GM19035 (cell line): ENCODE data around the gene TCF7L1.
"Not testable (repeated sequence)": the region's sequence is repeated elsewhere in the genome, so short reads cannot be mapped to it uniquely, and the experiment has no call there.

Source experiments
- ATAC-seq: cut with Tn5 transposase; IDR thresholded peaks from one replicate; pipeline ENCODE4 v1.9.1; 2021; ENCODE audit not compliant: unreplicated experiment

TCF7L1 gene

DNA sequence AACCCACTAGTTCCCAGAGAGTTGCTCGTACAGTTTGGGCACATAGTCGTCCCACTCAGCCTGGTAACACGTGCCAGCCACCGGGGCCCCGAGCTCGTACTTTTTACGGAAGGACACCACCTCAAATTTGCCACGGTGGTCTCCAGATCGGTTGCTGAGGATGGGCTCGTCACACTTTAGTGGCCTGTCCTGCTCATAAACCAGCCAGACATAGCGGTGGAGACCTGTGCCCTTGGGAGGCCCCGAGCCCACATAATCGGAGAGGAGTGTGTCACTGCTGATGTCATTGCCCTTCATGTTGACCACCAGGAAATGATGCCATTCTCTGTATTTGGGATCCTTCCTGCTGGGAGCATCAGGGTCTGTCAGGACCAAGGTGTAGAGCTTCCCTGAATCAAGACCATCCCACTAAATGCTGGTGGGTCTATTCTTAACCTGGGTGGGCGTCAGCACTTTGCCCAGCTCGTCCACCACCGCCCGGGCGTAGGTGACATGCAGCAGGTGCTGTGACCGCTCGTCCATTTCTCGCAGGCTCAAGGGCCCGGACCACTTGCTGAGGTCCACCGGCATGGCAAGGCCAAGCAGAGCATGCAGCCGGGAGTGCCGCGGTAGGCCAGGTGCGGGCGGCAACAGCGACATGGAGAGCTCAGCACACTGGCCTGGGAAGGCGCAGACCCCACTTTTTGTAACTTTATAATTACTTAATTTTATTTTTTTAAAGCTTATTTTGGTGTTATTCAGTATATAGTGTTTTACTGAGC, 208.3 kb downstream of the TCF7L1 start:
- no peak for ATAC-seq

DNA sequence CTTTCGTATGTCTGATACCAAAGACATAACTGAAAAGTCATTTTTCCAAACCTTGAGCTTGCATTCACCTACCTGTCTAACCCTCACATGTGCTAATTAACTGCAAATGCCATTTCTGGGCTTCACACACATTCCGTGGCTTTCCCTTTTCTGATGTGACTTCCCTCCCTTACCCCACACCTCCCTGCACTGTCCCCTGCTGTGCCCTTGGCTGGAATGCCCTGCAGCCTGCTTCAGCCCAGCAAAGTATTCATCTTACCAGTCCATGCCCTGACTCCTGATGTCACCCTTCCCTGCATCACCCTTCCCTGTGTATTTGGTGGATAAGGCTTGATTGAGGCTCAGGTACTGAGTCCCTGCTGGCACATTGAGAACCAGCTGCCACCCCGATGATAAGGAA, 209.0 kb downstream of the TCF7L1 start:
- ATAC-seq = no peak

DNA sequence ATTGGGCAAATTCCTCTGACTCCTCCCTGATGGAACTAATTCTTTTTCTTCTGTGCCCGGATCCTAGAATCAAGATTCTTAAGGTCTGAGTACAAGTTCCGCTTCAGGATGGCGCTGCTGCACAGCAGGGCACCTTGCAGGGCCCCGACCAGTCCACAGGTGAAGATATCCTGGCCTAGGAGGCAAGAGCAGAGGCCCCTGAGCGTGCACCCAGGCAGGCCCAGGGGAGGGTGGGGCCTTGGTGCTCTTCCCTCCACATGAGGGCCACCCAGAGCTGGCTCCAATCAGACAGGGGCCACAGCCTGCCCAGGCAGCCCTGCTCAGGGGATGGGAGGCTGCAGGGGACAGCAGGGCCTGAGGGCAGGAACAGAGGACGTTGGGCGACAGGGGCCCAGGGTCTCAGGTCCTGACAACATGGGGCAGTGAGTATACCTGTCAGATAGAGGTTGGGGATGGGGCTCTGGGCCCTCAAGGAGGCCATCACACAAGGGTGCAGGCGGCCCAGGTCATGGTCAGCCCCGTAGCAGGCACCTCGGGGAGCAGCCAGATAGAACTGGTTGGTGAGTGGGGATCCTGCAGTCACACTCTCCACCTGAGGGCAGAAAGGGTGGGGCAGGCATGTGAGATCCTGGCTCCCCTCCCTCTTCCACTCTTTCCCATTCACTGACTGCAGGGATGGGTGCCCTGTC, 210.2 kb downstream of the TCF7L1 start:
- ATAC-seq = not testable (repeated sequence)

DNA sequence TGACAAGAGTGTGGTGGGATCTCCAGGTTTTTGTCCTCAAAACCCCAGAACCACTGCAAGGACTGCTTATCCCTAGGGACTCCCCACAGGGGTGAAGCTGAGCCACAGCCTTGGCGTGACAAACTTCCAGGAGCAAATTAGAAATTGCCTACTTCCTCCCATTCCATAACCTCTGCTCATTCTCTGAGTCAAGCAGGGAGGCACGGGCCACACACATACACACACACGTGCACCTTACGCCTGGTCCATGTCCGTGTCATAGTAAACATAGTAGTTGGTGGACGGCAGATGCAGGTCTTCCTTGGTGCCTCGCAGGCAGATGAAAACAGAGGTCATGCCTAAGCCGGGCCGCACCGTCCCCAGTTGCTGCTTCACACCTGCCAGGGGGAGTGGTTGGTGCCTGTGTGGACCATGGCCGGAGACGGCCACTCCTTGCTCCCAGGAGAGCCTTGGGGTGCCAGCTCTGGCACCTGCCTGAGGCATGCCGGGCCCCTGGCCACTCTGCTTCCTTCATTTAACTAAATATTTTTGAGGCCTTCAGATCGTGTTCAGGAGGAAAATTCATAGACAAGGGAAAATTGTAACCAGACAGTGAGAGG, 211.3 kb downstream of the TCF7L1 start:
- no peak for ATAC-seq

DNA sequence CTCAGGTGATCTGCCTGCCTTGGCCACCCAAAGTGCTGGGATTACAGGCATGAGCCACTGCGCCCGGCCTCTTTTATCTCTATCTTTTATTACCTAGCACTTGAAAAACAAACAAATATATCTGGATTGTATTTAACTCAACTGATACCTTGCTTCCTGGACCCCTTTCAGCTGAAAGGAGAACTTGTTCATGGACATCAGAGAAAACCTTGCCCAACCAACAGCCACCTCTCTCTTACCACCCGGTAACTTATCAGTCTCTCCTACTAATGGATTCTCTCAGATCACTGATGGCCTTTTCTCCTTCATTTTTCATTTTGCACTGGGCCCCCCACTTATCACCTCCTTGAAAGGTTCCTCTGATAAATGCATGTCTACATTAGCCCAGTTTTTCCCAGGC, 214.4 kb downstream of the TCF7L1 start:
- ATAC-seq = no peak

DNA sequence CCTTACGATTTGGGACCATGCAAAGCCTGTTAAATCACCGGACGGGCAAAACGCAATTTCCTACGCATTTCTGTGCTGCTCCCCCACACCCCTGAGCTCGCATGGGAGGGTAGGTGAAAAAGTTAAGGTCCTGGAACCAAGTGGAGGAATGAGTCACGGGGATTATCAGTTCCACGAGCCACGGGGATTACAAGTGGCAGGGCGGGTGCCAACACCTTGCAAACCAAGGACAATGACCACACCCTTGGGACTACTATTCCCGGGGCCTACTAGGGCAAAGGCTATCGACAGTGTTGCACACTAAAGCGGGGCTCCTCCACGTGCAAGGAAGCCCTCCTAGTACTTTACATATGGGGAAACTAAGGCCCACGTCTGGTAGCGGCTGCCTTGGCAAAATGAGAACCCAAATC, 220.7 kb downstream of the TCF7L1 start:
- no peak for ATAC-seq

DNA sequence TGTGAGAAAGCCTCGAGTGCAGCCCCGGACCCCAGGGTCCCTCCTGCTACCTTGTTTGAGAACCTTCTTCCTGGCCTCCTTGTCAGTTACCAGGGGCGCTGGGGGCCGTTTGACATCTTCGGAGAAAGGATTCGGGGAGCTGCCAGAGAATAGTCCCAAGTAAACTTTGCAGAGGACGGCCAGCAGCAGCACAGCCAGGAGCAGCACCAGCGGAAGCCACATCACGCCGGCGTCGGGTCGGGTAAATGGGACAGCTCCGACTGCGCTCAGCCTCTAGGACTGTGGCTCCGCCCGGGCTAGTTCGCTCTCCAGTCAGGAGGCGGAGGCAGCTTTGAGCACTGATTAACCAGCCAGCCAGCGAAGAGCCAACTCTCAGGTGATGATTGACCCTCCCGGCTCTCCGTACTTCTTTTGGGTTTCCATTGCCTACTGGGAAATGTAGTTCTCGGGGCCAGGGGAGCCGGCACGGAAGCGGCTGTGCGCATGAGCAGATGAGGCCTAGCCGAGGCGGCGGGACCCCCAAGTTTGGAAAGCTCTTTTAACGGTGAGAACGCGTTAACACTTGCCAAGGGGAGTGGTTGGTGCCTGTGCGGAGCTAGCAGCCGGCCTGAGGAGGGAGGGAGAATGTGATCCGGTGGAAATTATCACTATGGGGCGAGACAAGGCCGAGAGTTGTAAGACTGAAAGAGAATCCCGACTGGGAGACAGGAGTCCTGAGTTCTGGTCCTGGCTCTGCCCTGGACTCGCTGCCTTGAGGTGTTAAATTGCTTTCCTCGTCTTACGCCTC, 221.3 kb downstream of the TCF7L1 start, which contains the start of the genes ELMOD3 and RETSAT:
ELMOD3 (plus strand) TSS at position 484 of the 787 bp plus-strand sequence. CDS start 2,430 bp downstream, outside the sequence.
RETSAT (minus strand) TSS at position 243 of the 787 bp plus-strand sequence; CDS start at position 222, 21 bp downstream.
- peak; percentile 99 for ATAC-seq

DNA sequence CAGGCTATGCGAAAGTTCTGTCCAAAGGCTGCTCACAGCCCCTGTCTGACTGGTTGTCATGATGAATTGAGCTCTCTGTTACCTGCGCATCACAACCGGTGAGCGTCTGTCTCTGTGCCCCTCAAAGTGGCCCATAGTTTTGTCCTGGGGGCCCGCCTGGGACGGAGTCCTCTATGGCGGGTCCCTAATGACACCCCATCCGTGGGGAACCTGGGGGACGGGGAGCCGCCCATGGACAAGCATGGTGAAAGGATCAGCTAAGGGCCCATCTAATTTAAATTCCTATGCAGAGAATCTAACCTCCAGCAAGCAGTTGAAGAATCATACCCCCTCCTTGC, 221.8 kb downstream of the TCF7L1 start:
- peak; percentile 8 for ATAC-seq

DNA sequence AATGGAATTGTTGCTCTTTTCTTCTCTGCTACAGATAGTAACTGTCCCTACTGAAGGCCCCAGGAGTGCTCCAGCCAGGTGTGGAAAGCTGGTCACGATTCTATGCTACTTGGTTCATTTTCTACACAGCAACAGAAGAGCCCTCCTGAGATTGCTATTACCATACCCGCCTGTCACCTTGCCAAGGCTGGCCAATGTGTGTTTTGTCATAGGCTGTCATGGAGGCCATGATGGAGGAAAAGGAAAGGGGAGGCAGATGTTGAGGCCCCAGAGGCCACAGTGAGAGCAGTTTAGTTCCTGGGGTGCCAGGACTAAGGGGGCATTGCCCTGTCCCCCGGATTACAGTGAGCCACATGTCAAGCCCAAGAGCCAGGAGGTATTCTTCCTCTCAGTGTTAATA, 222.3 kb downstream of the TCF7L1 start:
- no peak for ATAC-seq

DNA sequence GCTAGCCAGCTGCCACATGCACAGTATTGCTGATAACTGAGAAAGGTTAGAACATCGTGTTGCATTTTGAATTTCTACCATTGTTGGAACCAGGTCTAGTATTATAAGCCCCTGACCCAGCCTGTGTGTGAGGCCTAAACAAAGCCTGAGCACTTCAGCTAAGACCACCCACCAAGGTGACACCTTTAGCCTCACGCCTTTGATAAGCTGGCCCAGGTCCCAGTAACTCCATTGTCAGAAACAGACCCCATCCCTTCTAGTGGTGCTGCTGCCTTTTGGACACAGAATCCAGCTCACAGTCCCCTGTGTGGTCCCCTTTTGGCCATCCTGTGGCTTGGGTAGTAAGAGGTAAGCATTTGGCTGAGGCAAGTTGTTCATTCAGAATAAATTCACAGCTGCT, 223.0 kb downstream of the TCF7L1 start:
- ATAC-seq = no peak

DNA sequence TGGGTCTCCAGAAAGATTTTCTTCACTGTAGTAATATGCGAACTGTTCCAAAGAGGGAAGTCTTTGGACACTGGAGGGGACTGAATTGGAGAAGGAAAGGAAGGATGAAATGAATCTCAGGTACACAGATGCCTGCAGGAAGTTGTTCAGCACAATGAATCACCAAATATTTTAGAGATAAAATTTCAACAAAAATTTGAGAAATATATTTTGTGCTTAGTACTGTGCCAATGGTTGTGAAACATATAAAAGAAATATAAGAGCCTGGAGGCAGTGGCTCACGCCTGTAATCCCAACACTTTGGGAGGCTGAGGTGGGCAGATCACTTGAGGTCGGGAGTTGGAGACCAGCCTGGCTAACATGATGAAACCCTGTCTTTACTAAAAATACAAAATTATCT, 224.5 kb downstream of the TCF7L1 start:
- ATAC-seq = no peak
